SU-DHL-6 (cell line): ENCODE measurements around the gene CMTM6.

Source experiments
- EZH2phosphoT487 ChIP-seq: fragments of 200-600 bp; sonication (generic), shearing (Covaris generic); conservative IDR thresholded peaks from 2 replicates; pipeline ENCODE4 v1.6.1; 2018; ENCODE audit warnings: mild to moderate bottlenecking, antibody characterized with exemption, low read length, moderate library complexity, mixed read lengths
- TF ChIP-seq, protein P1 (sequence below): fragments of 200-600 bp; sonication (generic); IDR thresholded peaks from one replicate; pipeline ENCODE4 v1.5.1; 2017; ENCODE audit warnings: antibody characterized with exemption, mild to moderate bottlenecking, low read length, moderate library complexity; ENCODE audit not compliant: insufficient read depth, poor library complexity, severe bottlenecking

DNA sequence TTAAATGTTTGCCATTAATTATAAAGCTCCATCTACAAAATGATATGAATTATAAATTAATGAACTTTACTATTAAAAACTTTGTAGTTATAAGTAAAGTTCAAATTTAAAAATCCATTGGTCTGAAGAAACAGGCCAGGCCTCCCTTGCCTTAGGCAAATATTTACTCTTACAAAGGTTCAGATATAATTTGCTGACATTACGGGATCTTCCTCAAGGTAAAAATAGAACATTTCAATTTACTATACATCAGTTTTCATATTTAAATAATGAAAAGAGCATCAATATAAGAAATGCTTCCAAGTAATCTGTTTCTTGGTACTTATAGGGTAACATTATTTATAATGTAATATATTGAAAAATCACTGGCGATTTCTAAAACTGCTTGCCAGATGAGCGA lies 3.7 kb downstream of the CMTM6 start:
- TF ChIP-seq, protein P1, sequence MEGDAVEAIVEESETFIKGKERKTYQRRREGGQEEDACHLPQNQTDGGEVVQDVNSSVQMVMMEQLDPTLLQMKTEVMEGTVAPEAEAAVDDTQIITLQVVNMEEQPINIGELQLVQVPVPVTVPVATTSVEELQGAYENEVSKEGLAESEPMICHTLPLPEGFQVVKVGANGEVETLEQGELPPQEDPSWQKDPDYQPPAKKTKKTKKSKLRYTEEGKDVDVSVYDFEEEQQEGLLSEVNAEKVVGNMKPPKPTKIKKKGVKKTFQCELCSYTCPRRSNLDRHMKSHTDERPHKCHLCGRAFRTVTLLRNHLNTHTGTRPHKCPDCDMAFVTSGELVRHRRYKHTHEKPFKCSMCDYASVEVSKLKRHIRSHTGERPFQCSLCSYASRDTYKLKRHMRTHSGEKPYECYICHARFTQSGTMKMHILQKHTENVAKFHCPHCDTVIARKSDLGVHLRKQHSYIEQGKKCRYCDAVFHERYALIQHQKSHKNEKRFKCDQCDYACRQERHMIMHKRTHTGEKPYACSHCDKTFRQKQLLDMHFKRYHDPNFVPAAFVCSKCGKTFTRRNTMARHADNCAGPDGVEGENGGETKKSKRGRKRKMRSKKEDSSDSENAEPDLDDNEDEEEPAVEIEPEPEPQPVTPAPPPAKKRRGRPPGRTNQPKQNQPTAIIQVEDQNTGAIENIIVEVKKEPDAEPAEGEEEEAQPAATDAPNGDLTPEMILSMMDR: no peak
- TF ChIP-seq EZH2phosphoT487: no peak
